HG03175 (cell line): ENCODE results near the gene AP4B1.
"Not testable (repeated sequence)": the region's sequence is repeated elsewhere in the genome, so short reads cannot be mapped to it uniquely, and the experiment has no call there.

ENCODE experiments used
- ATAC-seq: cut with Tn5 transposase; IDR thresholded peaks from one replicate; pipeline ENCODE4 v1.9.1; 2021; ENCODE audit warnings: mild to moderate bottlenecking, moderate library complexity; ENCODE audit not compliant: unreplicated experiment

AP4B1 gene

GRCh38 chr1:113904674-113905434 lies at the start of gene AP4B1, which contains the start of gene DCLRE1B:
Gene AP4B1 (minus strand): TSS chr1:113904799. CDS start chr1:113904717, 82 bp downstream.
Gene DCLRE1B (plus strand): TSS chr1:113905326. CDS start chr1:113905587, 261 bp downstream.
- peak; percentile 90 for ATAC-seq

GRCh38 chr1:113951719-113952118 lies 47.1 kb upstream of the AP4B1 start:
- ATAC-seq, result no peak

GRCh38 chr1:113950908-113951307 lies 46.3 kb upstream of the AP4B1 start:
- ATAC-seq, result no peak

- ATAC-seq, result no peak
Observed at GRCh38 chr1:113949007-113949406, 44.4 kb upstream of the AP4B1 start.

- ATAC-seq, result not testable (repeated sequence)
Observed at GRCh38 chr1:113948151-113948550, 43.6 kb upstream of the AP4B1 start.

GRCh38 chr1:113947388-113948107 lies 42.9 kb upstream of the AP4B1 start:
- ATAC-seq, result no peak

- ATAC-seq, result no peak
Observed at GRCh38 chr1:113946678-113947387, 42.2 kb upstream of the AP4B1 start.

- ATAC-seq, result no peak
Observed at GRCh38 chr1:113946112-113946511, 41.5 kb upstream of the AP4B1 start.

GRCh38 chr1:113945329-113945728 lies 40.7 kb upstream of the AP4B1 start:
- ATAC-seq, result no peak

- no peak for ATAC-seq
Observed at GRCh38 chr1:113943028-113943811, 38.6 kb upstream of the AP4B1 start.

- ATAC-seq, result no peak
Observed at GRCh38 chr1:113942527-113942926, 37.9 kb upstream of the AP4B1 start.

GRCh38 chr1:113941245-113941559 lies 36.6 kb upstream of the AP4B1 start:
- no peak for ATAC-seq

- no peak for ATAC-seq
Observed at GRCh38 chr1:113940365-113941244, 36.0 kb upstream of the AP4B1 start.

GRCh38 chr1:113938192-113938591 lies 33.6 kb upstream of the AP4B1 start:
- no peak for ATAC-seq

GRCh38 chr1:113937146-113937545 lies 32.5 kb upstream of the AP4B1 start:
- ATAC-seq, result no peak

- no peak for ATAC-seq
Observed at GRCh38 chr1:113935970-113936369, 31.4 kb upstream of the AP4B1 start.

GRCh38 chr1:113935176-113935575 lies 30.6 kb upstream of the AP4B1 start:
- ATAC-seq, result no peak

- ATAC-seq, result no peak
Observed at GRCh38 chr1:113934511-113935055, 30.0 kb upstream of the AP4B1 start.

- ATAC-seq, result no peak
Observed at GRCh38 chr1:113934006-113934405, 29.4 kb upstream of the AP4B1 start.

GRCh38 chr1:113931451-113931851 lies 26.9 kb upstream of the AP4B1 start:
- no peak for ATAC-seq
